Osteoblast (primary cell): ENCODE data around the gene NCR2. TPM values are rescaled to one million over a fixed set of nuclear protein-coding genes. Genes with fewer than 3 reads are reported as not detected.

Source experiments
- DNase-seq: peaks from one replicate; pipeline ENCODE4 v3.0.0; 2011; ENCODE audit warnings: low spot score, mixed read lengths; ENCODE audit not compliant: insufficient read length; ENCODE audit errors: missing footprints
- H2AFZ ChIP-seq: 2 replicates; pipeline ENCODE4 v1.6.0; 2011; ENCODE audit warnings: mild to moderate bottlenecking, low read length
- H3K27ac ChIP-seq: 2 replicates; pipeline ENCODE4 v1.5.1; 2011; ENCODE audit warnings: mild to moderate bottlenecking, low read depth, low read length, moderate library complexity
- H3K27me3 ChIP-seq: 2 replicates; pipeline ENCODE4 v1.6.0; 2012; ENCODE audit warnings: mild to moderate bottlenecking, control low read depth, inconsistent platforms, low read length, moderate library complexity; ENCODE audit not compliant: insufficient read depth
- H3K36me3 ChIP-seq: 2 replicates; pipeline ENCODE4 v1.5.1; 2011; ENCODE audit warnings: mild to moderate bottlenecking, low read length, control low read depth, moderate library complexity; ENCODE audit not compliant: insufficient read depth
- H3K4me1 ChIP-seq: 2 replicates; pipeline ENCODE4 v1.5.1; 2011; ENCODE audit warnings: mild to moderate bottlenecking, low read length, control low read depth, moderate library complexity; ENCODE audit not compliant: insufficient read depth
- H3K4me2 ChIP-seq: 2 replicates; pipeline ENCODE4 v1.6.0; 2011; ENCODE audit warnings: mild to moderate bottlenecking, low read length; ENCODE audit not compliant: insufficient read depth
- H3K4me3 ChIP-seq: fragments of 200-600 bp; sonication (generic); 3 replicates; pipeline ENCODE4 v1.5.1; 2012; ENCODE audit warnings: mild to moderate bottlenecking, low read length, inconsistent platforms; ENCODE audit not compliant: insufficient read depth
- H3K79me2 ChIP-seq: 2 replicates; pipeline ENCODE4 v1.6.0; 2012; ENCODE audit warnings: mild to moderate bottlenecking, low read length, control low read depth, inconsistent platforms; ENCODE audit not compliant: insufficient read depth
- H3K9me3 ChIP-seq: 2 replicates; pipeline ENCODE4 v1.5.1; 2011; ENCODE audit warnings: low read depth, low read length, control low read depth
- H4K20me1 ChIP-seq: 2 replicates; pipeline ENCODE4 v1.6.0; 2012; ENCODE audit warnings: mild to moderate bottlenecking, low read length, control low read depth; ENCODE audit not compliant: insufficient read depth
- total RNA-seq: library from RNA; depleted of rRNA; stranded (reverse); fragments of >200 nt; gene quantifications from 2 replicates; pipeline ENCODE4 v1.2.3, GENCODE V29; 2012
- TF ChIP-seq, protein P1 (sequence below): IDR thresholded peaks from 2 replicates; pipeline ENCODE4 v1.5.1; 2011; ENCODE audit warnings: mild to moderate bottlenecking, low read depth, low read length, moderate library complexity; ENCODE audit errors: extremely low read depth

The NCR2 gene
- total RNA-seq, 1 donor = not detected

DNA sequence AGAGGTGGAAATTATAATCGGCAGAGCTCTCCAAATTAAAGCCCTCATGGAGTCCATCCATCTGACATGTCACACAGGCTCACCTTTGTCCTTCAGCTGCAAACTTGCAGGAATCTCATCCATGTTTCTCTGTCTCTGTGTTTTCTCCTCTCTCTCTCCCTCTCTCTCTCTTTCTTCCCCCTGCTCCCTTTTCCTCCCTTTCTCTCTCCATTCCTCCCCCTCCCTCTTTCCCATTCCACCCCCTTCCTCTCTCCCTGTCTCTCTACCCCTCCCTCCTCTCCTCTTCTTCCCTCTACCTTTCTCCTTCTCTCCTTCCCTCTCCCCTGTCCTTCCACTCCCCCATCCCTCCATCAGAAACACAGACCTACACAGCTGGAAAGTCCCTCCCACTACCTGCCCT is 6.8 kb downstream of the NCR2 start:
- Histone ChIP-seq H2AFZ (no peak overlapping the region), H3K9me3 (no peaks in the 10 kb centered on the region), H3K27ac (no peak overlapping the region), H3K4me2 (no peak overlapping the region), H3K79me2 (no peaks in the 10 kb centered on the region), H3K4me1 (no peaks in the 10 kb centered on the region), H3K4me3 (no peak overlapping the region), H3K36me3 (no peaks in the 10 kb centered on the region), H3K27me3 (peaks cover 7% of the 10 kb centered on the region), H4K20me1 (no peaks in the 10 kb centered on the region)
- TF ChIP-seq, protein P1, sequence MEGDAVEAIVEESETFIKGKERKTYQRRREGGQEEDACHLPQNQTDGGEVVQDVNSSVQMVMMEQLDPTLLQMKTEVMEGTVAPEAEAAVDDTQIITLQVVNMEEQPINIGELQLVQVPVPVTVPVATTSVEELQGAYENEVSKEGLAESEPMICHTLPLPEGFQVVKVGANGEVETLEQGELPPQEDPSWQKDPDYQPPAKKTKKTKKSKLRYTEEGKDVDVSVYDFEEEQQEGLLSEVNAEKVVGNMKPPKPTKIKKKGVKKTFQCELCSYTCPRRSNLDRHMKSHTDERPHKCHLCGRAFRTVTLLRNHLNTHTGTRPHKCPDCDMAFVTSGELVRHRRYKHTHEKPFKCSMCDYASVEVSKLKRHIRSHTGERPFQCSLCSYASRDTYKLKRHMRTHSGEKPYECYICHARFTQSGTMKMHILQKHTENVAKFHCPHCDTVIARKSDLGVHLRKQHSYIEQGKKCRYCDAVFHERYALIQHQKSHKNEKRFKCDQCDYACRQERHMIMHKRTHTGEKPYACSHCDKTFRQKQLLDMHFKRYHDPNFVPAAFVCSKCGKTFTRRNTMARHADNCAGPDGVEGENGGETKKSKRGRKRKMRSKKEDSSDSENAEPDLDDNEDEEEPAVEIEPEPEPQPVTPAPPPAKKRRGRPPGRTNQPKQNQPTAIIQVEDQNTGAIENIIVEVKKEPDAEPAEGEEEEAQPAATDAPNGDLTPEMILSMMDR = no peak
- no peak for DNase-seq

DNA sequence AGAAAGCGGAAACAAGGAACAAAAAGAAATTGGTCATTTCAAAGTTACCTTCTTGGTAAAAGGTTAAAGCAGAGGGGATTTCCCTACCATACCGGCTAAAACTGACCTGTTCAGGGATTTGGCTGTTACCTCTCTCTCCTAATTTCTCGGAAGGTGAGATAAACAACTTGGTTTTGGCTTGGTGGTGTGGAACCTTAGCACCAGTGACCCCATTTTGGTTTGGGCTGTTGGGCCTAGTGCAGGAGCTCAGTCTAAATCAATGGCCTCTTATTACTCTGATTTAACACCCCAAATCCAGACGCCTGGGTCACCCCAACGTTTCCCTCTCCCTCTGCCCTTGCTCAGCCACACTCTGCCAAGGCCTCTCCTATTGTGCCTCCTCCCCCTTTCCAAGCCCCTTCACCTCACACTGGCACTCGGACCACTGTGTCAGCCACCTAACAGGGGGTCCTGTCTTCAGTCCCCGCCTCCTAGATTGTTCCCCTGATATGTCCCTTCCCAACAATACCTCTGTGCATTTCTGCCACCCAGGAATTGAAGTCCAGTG is 8.3 kb downstream of the NCR2 start:
- Histone ChIP-seq H3K27me3 (peaks cover 3% of the 10 kb centered on the region), H3K9me3 (no peaks in the 10 kb centered on the region), H3K4me1 (no peaks in the 10 kb centered on the region), H3K4me3 (no peak overlapping the region), H2AFZ (no peak overlapping the region), H3K4me2 (no peak overlapping the region), H3K36me3 (no peaks in the 10 kb centered on the region), H4K20me1 (no peaks in the 10 kb centered on the region), H3K27ac (no peak overlapping the region), H3K79me2 (no peaks in the 10 kb centered on the region)
- peak; percentile 15 for DNase-seq
- TF ChIP-seq, protein P1 = no peak

GRCh38 chr6:41344876-41345275 is 9.5 kb downstream of the NCR2 start:
- Histone ChIP-seq H3K9me3 (no peaks in the 10 kb centered on the region), H3K36me3 (no peaks in the 10 kb centered on the region), H3K4me1 (no peaks in the 10 kb centered on the region), H3K4me3 (no peak overlapping the region), H3K27ac (no peak overlapping the region), H4K20me1 (no peaks in the 10 kb centered on the region), H3K4me2 (no peak overlapping the region), H2AFZ (no peak overlapping the region), H3K27me3 (peaks cover 3% of the 10 kb centered on the region), H3K79me2 (no peaks in the 10 kb centered on the region)
- TF ChIP-seq, protein P1 = no peak
- DNase-seq = peak; percentile 26

DNA sequence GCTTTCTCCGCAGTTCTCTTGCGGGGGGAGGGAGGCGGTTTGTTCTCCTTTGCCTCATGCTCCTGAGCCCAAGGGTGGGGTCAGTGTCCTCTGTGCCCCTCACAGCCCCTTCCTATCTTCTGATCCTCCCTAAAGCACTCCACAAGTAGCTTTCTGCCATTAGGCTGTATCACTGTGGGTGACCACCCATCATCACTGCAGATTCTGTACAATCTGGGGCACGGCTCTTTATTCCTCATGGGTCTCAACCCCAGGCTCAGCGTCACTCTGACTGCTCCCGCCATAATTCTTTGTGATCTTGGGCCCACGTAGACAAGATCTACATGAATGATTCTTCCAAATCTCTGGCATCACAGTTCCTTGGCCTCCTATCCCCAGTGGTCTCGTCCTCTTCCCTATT is 10.5 kb downstream of the NCR2 start:
- TF ChIP-seq, protein P1 = no peak
- Histone ChIP-seq H3K27ac (no peak overlapping the region), H3K27me3 (peaks cover 6% of the 10 kb centered on the region), H2AFZ (no peak overlapping the region), H3K4me1 (no peaks in the 10 kb centered on the region), H3K4me2 (no peak overlapping the region), H3K9me3 (no peaks in the 10 kb centered on the region), H3K79me2 (no peaks in the 10 kb centered on the region), H3K4me3 (no peak overlapping the region), H3K36me3 (no peaks in the 10 kb centered on the region), H4K20me1 (no peaks in the 10 kb centered on the region)
- DNase-seq = peak; percentile 73
